Measurements from ENCODE around the gene PROM2.

The PROM2 gene

DNA sequence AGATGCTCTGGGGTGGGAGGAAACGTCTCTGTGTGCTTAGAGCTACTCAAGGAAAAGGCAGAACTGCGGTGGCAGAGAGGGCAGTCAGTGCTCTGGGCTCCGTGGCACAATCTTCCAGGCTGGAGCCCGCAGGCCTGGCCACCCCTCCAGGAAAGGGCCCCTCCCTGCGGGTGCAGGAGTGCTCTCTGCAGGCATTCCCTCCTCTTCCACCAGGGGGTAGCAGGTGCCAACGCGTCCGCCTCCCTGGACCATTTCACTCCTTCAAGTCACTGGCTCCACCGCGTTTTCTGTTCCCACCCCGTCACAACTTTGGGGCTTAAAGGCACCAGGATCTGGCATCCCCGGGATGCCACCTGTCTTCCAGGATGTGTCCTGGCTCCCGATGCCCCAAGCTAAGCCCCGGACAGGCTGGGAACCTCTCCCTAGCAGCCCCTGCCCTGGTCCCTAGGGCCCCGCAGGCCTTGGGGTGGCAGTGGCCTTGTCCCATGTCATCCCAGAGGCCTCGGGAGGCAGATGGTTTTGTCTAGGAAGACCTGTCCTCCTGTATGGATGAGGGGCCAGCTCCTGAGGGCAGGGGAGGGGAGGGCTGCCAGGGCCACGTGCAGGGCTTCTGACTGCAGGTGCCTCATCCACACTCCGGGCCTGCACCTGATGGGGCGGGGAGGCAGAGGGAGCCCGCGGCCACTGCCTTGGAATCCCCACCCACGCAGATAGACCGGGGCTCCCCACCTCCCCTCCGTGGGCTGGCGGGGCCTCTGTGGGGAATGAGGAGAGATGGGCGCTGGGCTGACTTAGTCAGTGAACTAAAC, 49.3 kb downstream of the PROM2 start:
- no peak for DNase-seq (ENCODE audit: low read depth)

DNA sequence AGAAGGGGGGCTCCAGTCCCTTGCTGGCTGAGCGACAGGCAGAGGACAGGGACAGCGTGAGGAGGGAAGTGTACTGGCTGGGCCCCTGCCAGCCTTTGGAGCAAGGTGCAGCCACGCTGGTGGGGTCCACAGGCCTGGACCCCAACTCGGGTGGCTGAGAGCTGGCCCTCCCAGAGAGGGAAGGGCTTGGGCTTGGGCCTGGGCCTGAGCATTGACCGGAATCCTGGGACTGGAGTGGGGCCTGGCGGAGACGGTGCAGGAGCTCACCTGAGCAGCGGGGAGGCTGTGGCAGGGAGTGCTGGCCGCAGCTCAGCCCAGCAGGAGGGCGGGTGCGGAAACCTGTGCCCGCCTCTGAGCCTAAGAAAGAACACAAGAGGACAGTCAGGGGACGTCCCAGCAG, 50.8 kb downstream of the PROM2 start:
- DNase-seq (ENCODE audit: low read depth): no peak

DNA sequence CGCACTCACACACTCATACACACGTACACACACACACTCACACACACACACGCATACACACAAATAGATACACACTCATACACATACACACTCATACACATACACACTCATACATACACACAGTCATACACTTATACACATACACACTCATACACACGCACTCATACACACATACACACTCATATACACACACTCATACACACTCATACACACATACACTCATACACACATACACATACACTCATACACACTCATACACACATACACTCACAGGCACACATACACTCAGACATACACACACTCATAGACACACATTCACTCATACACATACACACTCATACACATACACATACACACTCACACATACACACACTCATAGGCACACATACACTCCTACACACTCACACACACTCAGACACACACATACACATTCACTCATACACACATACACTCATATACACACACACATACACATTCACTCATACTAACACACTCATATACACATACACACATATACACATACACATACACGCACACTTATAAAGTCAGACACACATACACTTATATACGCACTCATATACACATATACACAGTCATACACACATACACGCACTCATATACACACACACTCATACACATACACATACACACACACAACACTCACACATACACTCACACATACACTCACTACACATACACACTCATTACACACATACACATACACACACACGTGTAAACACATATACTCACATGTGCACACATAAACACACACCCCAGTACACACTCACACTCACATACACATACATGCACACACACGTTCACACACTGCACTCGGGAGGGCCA, 51.6 kb downstream of the PROM2 start:
- no peak for DNase-seq (ENCODE audit: low read depth)

DNA sequence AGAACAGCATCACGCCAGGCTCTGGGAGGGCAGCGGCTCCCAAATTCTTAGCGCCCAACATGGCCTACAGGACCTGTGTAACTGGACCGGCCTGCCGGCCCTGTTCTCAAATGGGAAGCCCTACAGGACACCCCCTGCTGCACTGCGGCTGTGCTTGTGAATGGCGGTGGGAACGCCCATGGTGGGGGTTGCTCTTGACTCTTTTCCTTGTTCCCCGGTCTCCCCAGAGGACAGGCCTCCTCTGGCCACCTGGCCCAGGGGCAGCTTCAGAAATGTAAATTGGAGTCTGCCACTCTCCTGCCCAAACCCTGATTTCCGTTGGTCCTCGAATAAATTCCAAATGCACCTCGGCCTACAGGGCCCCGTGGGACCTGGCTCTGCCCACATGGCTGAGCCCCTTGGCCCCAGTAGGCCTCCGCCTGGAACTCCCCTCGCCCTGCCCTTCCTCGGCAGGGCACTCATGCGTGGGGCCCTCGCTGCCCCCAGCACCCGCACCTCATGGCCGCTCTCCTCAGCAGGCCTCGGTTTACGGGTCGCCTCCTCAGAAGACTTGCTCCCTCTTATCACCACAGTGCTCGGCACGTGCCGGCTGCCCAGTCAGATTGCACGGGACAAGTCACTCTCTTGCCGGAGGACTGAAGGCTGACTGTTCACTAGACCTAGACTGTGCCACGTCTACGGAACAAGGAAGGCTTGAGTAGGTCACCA, 52.3 kb downstream of the PROM2 start:
- DNase-seq (ENCODE audit: low read depth): no peak

DNA sequence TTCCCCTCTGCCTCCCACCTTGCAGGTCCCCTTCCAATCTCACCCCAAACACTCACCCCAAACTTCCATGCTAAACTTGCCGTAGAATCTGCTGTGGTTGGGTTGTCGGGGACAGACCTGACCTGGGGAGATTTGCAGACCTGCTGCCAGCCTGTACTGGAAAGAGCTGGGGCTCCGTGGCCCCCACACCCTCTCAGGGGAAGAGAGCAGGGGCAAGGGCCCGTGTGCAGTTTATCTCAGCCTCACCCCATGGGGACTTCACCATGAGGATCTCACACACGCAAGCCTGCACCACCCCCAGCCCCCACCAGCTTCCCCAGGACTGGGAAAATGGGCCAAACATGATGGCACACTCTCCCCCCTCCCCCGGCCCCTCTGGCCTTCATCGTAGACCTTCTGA, 53.6 kb downstream of the PROM2 start:
- DNase-seq (ENCODE audit: low read depth): no peak

DNA sequence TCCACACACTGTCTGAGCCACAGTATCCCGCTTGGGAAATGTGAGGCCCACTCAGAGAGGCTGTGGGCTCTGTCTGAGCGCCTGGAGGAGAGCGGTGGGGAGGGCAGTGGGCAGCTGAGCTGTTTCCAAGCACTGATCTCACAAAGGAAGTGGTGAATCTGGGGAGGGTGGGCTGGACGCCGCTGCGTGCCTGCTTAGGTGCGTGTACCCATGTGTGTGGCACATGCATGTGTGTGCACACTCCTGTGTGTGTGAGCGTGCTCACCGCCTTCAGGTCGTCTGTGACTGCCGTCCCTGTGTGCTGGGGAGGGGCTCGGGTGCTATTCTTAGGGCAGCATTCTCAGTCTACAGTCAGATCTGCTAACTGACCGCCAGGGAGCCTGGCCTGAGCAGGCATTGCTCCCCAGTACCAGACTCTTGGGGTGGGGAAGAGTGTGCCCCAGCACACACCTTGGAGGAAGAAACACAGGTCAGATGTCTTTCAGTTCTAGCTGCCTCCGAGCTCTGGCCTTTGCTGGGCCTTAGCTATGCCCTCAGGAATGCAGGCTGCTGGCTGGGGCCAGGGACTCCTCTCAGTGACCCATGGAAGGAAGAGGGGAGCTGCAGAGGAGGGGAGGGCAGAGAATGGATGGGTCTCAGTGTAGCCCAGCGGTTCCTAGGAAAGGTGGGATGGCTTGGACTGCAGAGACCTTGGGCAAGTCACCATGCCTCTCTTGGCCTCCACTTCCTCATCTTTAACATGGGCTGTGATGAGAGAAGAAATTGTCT, 54.3 kb downstream of the PROM2 start:
- no peak for DNase-seq (ENCODE audit: low read depth)

DNA sequence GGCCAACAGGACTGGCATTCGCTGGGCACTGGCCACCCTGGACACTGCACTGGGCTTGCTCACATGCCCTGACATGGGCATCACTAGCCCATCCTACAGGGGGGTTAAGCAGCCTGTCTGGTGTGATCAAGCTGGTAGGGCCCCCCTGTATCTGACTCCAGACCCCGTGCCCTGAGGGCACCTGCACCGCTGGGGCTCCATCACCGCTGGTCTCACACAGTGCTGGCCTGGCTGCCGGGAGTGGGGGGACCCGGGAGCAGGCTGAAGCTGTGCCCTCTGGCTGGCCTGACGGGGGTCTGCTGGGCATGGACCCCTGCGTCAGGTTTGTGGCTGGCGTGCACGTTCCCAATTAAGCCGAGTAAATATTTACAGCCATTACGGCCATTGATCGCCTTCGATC, 55.2 kb downstream of the PROM2 start:
- DNase-seq (ENCODE audit: low read depth): no peak

DNA sequence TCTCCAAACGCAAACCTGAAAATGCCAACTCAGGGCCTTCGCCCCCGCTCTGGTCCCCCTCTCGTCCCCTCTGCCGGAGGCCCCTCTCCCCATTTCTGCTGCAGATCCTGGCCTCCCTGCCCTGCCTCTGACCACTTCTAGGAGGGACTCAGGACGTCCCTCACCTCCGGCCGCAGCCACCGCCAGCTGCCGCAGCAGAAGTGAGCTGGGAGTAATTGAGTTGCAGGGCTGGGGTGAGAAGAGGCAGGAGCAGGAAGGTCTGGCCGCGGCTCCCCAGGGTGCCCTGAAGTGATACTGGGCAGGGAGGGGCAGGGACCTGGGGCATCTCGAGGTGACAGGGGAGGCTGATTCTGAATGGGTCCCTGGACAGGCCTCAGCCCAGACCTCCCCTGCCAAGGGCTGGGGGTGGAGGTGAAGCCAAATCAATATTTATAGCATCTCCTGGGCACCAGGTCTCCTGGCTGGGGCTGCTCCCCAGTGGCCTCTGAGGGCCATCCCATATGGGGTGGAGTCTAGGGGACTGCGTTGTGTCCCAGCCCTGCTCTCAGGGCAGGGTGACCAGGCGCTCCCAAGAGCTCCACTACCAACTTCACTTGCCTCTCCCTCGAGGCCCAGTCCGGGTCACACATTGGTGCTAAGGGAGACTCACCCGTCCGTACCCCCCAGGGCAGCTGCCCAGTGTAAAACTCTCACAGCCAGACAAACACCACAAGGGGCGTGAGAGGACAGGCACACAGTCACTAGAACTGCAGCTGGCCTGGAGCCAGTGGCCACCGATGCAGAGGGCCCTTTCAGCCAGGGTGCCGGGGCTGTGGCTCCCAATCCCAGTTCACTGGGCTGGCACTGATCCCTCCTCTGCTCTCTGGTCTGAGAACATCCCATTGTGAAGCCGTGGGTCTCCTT, 55.9 kb downstream of the PROM2 start:
- no peak for DNase-seq (ENCODE audit: low read depth)

DNA sequence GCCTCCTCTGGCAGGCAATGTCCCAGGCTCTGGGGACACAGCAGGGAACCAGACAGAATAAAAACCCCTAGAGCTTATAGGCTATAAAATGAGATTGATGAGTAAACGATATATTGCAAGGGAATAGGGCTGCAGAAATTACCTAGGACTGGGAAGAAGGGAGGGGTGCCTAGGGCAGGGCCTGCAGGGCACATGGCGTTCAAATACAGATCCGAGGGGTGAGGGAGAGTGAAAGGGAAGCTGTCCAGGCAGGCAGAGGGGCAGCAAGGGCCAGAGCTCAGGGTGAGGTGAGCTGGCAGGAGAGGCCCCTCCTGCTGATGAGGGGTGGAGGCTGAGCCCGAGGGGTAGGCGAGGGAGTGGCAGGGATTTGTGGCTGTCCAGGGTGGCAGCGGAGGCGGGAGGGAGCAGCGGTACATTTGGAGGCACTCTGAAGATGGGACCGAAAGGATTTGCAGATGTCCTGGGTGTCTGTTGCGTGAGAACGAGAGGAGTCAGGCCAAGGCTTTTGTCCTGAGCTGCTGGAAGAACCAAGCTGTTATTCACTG, 56.6 kb downstream of the PROM2 start:
- DNase-seq (ENCODE audit: low read depth): no peak

DNA sequence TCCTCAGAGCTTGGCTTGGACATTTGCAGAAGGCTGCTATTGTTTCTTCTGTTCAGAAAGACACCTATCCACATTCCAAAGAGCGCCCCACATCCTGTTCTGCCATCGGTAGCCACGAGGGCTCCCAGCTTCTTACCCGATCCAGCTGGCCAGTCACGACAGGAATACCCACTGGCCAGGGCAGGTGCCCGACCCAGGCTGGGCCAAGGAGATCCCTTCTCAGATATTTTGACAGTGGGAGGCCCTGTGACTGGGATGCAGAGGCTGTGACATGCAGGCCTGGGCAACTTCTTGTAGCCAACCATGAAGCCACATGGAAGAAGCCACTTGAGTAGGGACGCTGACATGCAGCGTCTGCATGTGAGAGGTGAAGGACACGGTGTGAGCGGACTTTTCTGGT, 57.4 kb downstream of the PROM2 start:
- DNase-seq (ENCODE audit: low read depth): no peak

DNA sequence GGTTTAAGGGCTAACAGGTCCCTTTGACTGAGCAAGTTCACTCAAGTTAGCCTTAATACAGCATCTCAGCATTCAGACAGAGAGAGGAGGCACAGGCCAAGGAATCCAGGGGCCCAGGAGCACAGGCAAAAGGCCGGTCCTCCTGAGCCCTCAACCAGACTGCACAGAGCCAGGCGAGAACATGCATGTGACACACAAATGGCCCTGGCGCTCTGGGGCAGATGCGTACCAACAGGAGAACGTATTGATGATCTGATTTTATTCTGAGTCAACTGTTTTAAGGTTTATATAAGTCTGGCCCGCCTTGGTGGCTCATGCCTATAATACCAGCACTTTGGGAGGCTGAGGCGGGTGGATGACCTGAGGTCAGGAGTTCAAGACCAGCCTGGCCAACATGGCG, 57.8 kb downstream of the PROM2 start:
- no peak for DNase-seq (ENCODE audit: low read depth)

DNA sequence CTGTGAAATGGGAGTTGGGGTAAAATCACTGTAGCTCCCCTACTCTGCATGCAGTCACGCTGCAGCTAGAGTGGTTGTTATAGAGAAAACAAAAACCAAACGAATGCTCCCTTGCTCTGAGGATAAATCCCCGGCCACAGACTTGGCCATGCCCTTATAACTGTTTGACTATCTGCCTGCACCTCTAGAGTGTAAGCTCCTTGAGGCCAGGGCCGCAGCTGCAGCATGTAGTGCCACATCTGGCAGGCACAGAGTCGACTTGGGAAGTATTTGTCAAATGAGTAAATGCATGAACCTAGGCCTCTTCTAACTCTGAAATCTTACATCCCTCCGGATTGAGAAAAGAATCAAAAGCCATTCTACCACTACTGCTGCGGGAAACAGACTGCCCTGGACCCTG, 58.8 kb downstream of the PROM2 start:
- no peak for DNase-seq (ENCODE audit: low read depth)

DNA sequence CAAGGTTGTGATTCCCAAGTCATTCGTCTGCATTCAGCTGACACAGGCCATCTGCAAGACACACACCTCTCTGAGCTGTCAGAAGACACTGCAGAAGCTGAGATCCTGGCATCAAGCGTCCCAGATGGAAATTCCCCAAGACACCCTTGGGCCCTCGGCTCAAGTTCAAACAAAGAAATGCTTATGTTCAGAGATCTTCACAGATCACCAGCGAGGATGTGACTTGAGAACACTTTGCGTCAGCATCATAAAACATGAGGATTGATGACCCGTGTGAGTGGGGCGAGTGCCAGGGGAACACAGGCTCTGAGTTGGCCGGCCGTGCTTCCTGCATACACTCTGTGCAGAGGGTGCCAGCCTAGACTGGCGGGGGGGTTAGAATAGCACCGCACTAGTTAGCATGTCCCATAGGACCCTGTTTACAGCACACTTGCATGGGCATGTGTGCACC, 59.7 kb downstream of the PROM2 start:
- no peak for DNase-seq (ENCODE audit: low read depth)

DNA sequence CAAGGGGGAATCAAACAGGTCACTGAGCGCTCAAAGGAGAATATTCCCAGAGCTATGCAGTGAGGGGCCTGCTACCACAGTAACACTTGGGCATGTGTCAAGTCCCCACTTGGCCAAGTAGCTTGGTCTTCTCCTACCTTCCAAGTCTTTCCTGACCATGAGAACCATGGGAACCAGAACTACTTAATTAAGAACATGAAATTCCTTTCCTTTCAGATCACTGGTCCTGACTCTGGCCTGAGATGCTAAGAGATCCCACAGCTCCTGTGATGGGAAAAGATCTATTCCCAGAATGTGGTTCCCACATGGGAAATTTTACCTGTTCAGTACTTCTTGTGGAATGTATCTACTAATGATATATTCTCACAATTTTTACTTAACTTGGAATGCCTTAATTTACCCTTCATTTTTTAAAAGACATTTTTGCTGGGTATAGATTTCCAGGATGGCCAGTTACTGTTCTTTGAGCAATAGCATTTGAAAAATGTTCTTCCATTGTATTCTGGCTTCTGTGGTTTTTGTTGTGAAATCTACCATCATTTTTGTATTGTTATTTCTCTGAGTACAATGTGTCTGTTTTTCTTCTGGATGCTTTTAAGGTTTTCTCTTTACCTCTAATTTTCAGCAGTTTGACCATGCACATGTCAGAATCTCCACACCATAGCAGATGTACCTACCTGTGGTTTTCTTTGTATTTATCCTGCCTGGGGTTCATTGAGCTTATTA, 60.8 kb downstream of the PROM2 start:
- no peak for DNase-seq (ENCODE audit: low read depth)

DNA sequence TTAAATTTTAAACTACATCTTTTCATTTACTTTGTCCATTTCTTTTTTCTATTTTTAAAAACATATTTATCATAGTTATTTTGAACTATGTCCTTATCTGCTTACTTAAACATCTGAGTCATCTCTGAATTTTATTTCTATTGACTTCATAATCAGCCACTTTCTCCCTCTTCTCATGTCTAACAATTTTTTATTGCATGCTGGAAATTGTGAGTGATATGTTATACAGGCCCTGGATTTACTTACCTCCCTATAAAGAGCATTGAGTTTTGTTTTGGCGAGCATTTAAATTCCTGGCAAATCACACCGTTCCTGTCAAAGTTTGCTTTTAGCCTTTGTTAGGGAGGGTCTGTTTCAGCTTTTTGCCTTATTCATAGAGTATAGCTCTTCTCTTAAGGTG, 62.2 kb downstream of the PROM2 start:
- no peak for DNase-seq (ENCODE audit: low read depth)

DNA sequence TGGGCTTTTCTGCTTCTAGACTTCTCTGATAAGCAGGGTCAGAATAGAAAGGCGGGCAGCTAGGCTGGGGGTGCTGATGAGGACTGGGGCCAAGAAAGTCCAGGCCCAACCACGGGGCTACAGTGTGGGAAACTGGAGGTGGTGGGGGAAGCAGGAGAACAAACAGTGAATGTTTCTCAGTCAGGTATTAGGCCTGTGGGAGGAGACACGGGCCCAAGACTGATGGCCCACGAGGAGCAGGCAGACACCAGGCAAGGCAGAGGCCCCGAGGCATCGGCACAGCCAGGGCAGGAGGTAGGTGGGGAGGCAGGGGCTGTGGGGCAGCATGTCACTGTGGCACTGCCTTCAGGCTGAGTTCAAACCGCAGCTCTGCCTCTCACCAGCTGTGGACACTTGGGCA, 63.6 kb downstream of the PROM2 start:
- no peak for DNase-seq (ENCODE audit: low read depth)
